ENCODE data around the gene CLEC3B. TPM values are rescaled to one million over a fixed set of nuclear protein-coding genes. Genes with fewer than 3 reads are reported as not detected.

Gene CLEC3B
- total and polyA plus RNA-seq, 8 donors = 16.7 to 199 (median 27.5) TPM; not detected in 2

GRCh38 chr3:45065373-45065720 lies 39.2 kb downstream of the CLEC3B start:
- Histone ChIP-seq H3K27ac (peak overlapping the region in 2 of 5 donors; percentile 56 to 61), H3K36me3 (no peaks in the 10 kb centered on the region), H3K9me3 (no peaks in the 10 kb centered on the region), H3K27me3 (no peaks in the 10 kb centered on the region), H3K4me3 (no peak overlapping the region), H3K4me1 (peaks cover 0 to 30% (median 15%) of the 10 kb centered on the region in 4 donors)
- 93 to 100% (median 100%) methylated on average over 1 of the region's 1 CpG for WGBS, 5 donors
- intact Hi-C loops (cut with DNase I; ENCODE audit: low total_unique reads) = no loop called here
- TF ChIP-seq CTCF (IDR thresholded peaks at IDR 0.05) (no peak), POLR2A (IDR thresholded peaks at IDR 0.05) (no peak), POLR2AphosphoS5 (IDR thresholded peaks at IDR 0.05) (no peak), EP300 (IDR thresholded peaks at IDR 0.05) (no peak)
- DNase-seq = no peak

GRCh38 chr3:45066109-45066801 lies 40.2 kb downstream of the CLEC3B start:
- H3K9me3 ChIP-seq = no peaks in the 10 kb centered on the region
- 81 to 89% (median 84%) methylated on average over 3 of the region's 3 CpGs for WGBS, 5 donors
- H3K36me3 ChIP-seq = no peaks in the 10 kb centered on the region
- no peak for DNase-seq
- peaks cover 0 to 30% (median 12%) of the 10 kb centered on the region in 4 donors for H3K4me1 ChIP-seq
- H3K27me3 ChIP-seq = no peaks in the 10 kb centered on the region
- no peak overlapping the region for H3K4me3 ChIP-seq
- H3K27ac ChIP-seq = peak overlapping the region in 1 of 5 donors; percentile 56
- TF ChIP-seq CTCF (IDR thresholded peaks at IDR 0.05) (no peak), POLR2AphosphoS5 (IDR thresholded peaks at IDR 0.05) (no peak), POLR2A (IDR thresholded peaks at IDR 0.05) (no peak), EP300 (IDR thresholded peaks at IDR 0.05) (no peak)
- intact Hi-C loops (cut with DNase I; ENCODE audit: low total_unique reads) = no loop called here

- no peak for DNase-seq
- WGBS, 5 donors = 69 to 79% (median 77%) methylated on average over 3 of the region's 4 CpGs
- Histone ChIP-seq H3K9me3 (no peaks in the 10 kb centered on the region), H3K4me3 (no peak overlapping the region), H3K27me3 (no peaks in the 10 kb centered on the region), H3K4me1 (peaks cover 0 to 19% (median 12%) of the 10 kb centered on the region in 4 donors), H3K36me3 (no peaks in the 10 kb centered on the region), H3K27ac (no peak overlapping the region)
- TF ChIP-seq POLR2AphosphoS5 (IDR thresholded peaks at IDR 0.05) (no peak), EP300 (IDR thresholded peaks at IDR 0.05) (no peak), CTCF (IDR thresholded peaks at IDR 0.05) (no peak)
- intact Hi-C loops (cut with DNase I; ENCODE audit: low total_unique reads) = no loop called here
Measured at GRCh38 chr3:45067486-45067885, 41.4 kb downstream of the CLEC3B start.

GRCh38 chr3:45067941-45068340 lies 41.8 kb downstream of the CLEC3B start:
- Histone ChIP-seq H3K9me3 (no peaks in the 10 kb centered on the region), H3K27ac (no peak overlapping the region), H3K27me3 (no peaks in the 10 kb centered on the region), H3K36me3 (no peaks in the 10 kb centered on the region), H3K4me3 (no peak overlapping the region), H3K4me1 (peaks cover 0 to 18% (median 12%) of the 10 kb centered on the region in 4 donors)
- TF ChIP-seq POLR2AphosphoS5 (IDR thresholded peaks at IDR 0.05) = no peak
- no peak for TF ChIP-seq EP300 (IDR thresholded peaks at IDR 0.05)
- TF ChIP-seq CTCF (IDR thresholded peaks at IDR 0.05) = no peak
- no peak for TF ChIP-seq POLR2A (IDR thresholded peaks at IDR 0.05)
- DNase-seq = no peak
- 79 to 90% (median 85%) methylated on average over 3 of the region's 3 CpGs for WGBS, 5 donors
- intact Hi-C loops (cut with DNase I; ENCODE audit: low total_unique reads) = no loop called here
